Measurements from ENCODE around the gene PREX1. TPM values are rescaled to one million over a fixed set of nuclear protein-coding genes. Genes with fewer than 3 reads are reported as not detected.

PREX1 gene
- total RNA-seq, 1 experiment from 2014 or later: 20.0 TPM

DNA sequence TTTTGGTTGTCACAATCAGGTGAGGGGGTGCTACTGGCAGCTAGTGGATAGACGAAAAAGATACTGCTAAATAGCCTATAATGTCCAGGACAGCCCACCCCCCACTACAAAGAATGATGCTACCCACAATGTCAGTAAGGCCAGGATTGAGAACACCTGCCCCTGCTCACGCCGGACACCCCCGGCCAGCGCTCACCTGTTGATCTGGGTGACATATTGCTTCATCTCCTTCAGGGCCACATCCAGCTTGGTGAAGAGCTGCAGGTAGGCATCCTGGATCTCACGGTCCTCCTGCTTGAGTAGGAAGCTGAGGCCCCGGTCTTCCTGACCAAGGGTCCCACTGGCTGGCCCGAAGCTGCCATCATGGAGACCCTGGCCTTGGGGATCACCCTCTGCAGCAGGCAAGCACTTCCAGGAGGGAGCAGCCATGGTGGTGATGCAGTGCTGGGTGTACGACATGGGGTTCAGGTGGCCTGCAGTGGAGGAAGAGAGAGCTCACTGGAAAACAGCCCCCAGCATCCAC lies 178.6 kb downstream of the PREX1 start:
- no peaks in the 10 kb centered on the region for H3K9me3 ChIP-seq (ENCODE audit: control insufficient read depth, insufficient read depth, low read depth, low read length)
- DNase-seq (ENCODE audit: low read depth, low spot score) (no peak), ATAC-seq (no peak)
- H3K27me3 ChIP-seq (ENCODE audit: control insufficient read depth, insufficient read depth, low read length): no peaks in the 10 kb centered on the region
- ChIA-PET POLR2A (interaction anchor here (0.7 kb wide), 1 partner anchor 382 kb away, joined by 3 read pairs; no protein-coding TSS in a partner anchor), CTCF (no interaction called here)
- no TSS peak for BruUV-seq (replicated peaks)
- H3K36me3 ChIP-seq (ENCODE audit: control insufficient read depth, insufficient read depth, low read length): no peaks in the 10 kb centered on the region
- intact Hi-C loops (cut with micrococcal nuclease; ENCODE audit: unreplicated experiment) (no loop called here), in situ Hi-C loops (cut with HindIII; ENCODE audit: low pct_unique_long_range_greater_than_20kb, low sequenced_read_pairs) (no loop called here)
- no peak for TF ChIP-seq REST (IDR thresholded peaks at IDR 0.05; ENCODE audit: insufficient read depth in 1 of 2, low read depth in 2 of 2, low read length in 1 of 2)
- TF ChIP-seq, protein P1, sequence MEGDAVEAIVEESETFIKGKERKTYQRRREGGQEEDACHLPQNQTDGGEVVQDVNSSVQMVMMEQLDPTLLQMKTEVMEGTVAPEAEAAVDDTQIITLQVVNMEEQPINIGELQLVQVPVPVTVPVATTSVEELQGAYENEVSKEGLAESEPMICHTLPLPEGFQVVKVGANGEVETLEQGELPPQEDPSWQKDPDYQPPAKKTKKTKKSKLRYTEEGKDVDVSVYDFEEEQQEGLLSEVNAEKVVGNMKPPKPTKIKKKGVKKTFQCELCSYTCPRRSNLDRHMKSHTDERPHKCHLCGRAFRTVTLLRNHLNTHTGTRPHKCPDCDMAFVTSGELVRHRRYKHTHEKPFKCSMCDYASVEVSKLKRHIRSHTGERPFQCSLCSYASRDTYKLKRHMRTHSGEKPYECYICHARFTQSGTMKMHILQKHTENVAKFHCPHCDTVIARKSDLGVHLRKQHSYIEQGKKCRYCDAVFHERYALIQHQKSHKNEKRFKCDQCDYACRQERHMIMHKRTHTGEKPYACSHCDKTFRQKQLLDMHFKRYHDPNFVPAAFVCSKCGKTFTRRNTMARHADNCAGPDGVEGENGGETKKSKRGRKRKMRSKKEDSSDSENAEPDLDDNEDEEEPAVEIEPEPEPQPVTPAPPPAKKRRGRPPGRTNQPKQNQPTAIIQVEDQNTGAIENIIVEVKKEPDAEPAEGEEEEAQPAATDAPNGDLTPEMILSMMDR (IDR thresholded peaks at IDR 0.05): no peak
- no peak for TF ChIP-seq TCF7L2 (IDR thresholded peaks at IDR 0.05; ENCODE audit: low read depth, low read length)
- no peak for TF ChIP-seq SIN3A (IDR thresholded peaks at IDR 0.05; ENCODE audit: borderline replicate concordance, insufficient read depth, low read depth, low read length)
- H3K4me1 ChIP-seq (ENCODE audit: control insufficient read depth, insufficient read depth, low read length): no peaks in the 10 kb centered on the region
- H3K4me3 ChIP-seq (ENCODE audit: low read depth in 2 of 2, low read length in 2 of 2): no peak overlapping the region
- no peak overlapping the region for H3K27ac ChIP-seq (ENCODE audit: low read length)

GRCh38 chr20:48648482-48649051 lies 179.2 kb downstream of the PREX1 start:
- DNase-seq (ENCODE audit: low read depth, low spot score) (no peak), ATAC-seq (no peak)
- BruUV-seq (replicated peaks): no TSS peak
- CTCF ChIA-PET: no interaction called here
- Histone ChIP-seq H3K36me3 (ENCODE audit: control insufficient read depth, insufficient read depth, low read length) (no peaks in the 10 kb centered on the region), H3K4me1 (ENCODE audit: control insufficient read depth, insufficient read depth, low read length) (no peaks in the 10 kb centered on the region), H3K9me3 (ENCODE audit: control insufficient read depth, insufficient read depth, low read depth, low read length) (no peaks in the 10 kb centered on the region), H3K4me3 (ENCODE audit: low read depth in 2 of 2, low read length in 2 of 2) (no peak overlapping the region), H3K27me3 (ENCODE audit: control insufficient read depth, insufficient read depth, low read length) (no peaks in the 10 kb centered on the region), H3K27ac (ENCODE audit: low read length) (no peak overlapping the region)
- intact Hi-C loops (cut with micrococcal nuclease; ENCODE audit: unreplicated experiment) (no loop called here), in situ Hi-C loops (cut with HindIII; ENCODE audit: low pct_unique_long_range_greater_than_20kb, low sequenced_read_pairs) (no loop called here)
- TF ChIP-seq TCF7L2 (IDR thresholded peaks at IDR 0.05; ENCODE audit: low read depth, low read length) (no peak), SIN3A (IDR thresholded peaks at IDR 0.05; ENCODE audit: borderline replicate concordance, insufficient read depth, low read depth, low read length) (no peak)
- TF ChIP-seq, protein P1 (IDR thresholded peaks at IDR 0.05): no peak
- POLR2A ChIA-PET: no interaction called here

Measured in Panc1 (cell line).